Left ventricle myocardium inferior (tissue), 1 donor: ENCODE measurements around the gene CPXM2. TPM values are rescaled to one million over a fixed set of nuclear protein-coding genes. Genes with fewer than 3 reads are reported as not detected.
A peak's percentile ranks its signal among the peaks of the same experiment; 100 is the strongest.

Source experiments
- DNase-seq: peaks from one replicate; pipeline ENCODE4 v3.0.0-alpha.2; 2020
- H3K27ac ChIP-seq: fragments of 200-600 bp; replicated peaks from 2 replicates; pipeline ENCODE4 v1.8.0; 2021
- H3K27me3 ChIP-seq: fragments of 200-600 bp; 2 replicates; pipeline ENCODE4 v1.8.0; 2021; ENCODE audit warnings: low read depth
- H3K36me3 ChIP-seq: fragments of 200-600 bp; 2 replicates; pipeline ENCODE4 v1.8.0; 2021
- H3K4me1 ChIP-seq: fragments of 200-600 bp; 2 replicates; pipeline ENCODE4 v1.8.0; 2021
- H3K4me3 ChIP-seq: fragments of 200-600 bp; 2 replicates; pipeline ENCODE4 v1.8.0; 2021; ENCODE audit warnings: mild to moderate bottlenecking, moderate library complexity
- H3K9me3 ChIP-seq: fragments of 200-600 bp; replicated peaks from 2 replicates; pipeline ENCODE4 v1.8.0; 2021
- intact Hi-C: fragments of 100-400 bp; cut with micrococcal nuclease; formaldehyde crosslinking; loops from one replicate; pipeline ENCODE4 v1.11.0; 2022
- total RNA-seq: library from RNA; stranded (reverse); fragmentation: NEBNext Ultra II Directional; extraction: Animal tissue kit (Norgen Biotek cat#: 25700); gene quantifications from one replicate; pipeline ENCODE4 v1.2.1, GENCODE V29; 2021
- TF ChIP-seq, protein P1 (sequence below): fragments of 200-600 bp; IDR thresholded peaks from 2 replicates; pipeline ENCODE4 v1.8.0; 2021; ENCODE audit warnings: antibody characterized with exemption, mild to moderate bottlenecking, borderline replicate concordance
- donor health status: DM: no; HTN: yes; CAD: no; lungs with severe emphysema.

Gene CPXM2
- total RNA-seq, 1 donor from 2014 or later = 4.5 TPM

DNA sequence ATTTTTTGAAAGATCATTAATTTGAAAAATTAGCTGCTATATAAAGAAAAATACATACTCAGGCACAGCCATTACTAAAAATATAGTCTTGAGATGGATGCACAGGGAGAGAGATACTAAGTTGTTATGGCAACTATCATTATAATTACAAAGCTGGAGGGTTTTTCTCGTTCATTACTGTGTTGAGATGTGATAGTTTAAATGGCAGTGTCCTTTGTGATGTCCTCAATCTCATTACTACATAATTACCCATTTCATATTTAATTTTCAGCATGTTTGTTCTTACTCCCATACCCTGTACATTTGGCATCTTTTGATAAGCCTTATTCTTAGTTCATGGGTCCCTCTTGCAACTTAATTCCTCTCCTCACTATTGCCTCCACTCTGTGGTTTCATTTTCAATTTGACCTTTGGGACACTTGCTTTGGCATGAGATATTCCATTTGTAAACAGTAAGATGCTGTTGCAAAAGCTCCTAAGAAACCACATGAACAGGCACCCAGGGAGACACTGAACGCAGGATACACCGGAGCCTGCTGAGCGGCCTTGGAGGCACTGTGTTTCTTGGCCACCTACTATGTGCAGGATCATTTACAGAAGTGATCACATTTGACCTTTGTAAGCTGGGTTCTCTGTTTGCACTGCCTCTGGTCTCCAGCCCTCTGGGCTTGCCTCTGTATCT, 4.8 kb upstream of the CPXM2 start:
- peaks cover 14% of the 10 kb centered on the region for H3K9me3 ChIP-seq
- no peak overlapping the region for H3K4me3 ChIP-seq
- TF ChIP-seq, protein P1, sequence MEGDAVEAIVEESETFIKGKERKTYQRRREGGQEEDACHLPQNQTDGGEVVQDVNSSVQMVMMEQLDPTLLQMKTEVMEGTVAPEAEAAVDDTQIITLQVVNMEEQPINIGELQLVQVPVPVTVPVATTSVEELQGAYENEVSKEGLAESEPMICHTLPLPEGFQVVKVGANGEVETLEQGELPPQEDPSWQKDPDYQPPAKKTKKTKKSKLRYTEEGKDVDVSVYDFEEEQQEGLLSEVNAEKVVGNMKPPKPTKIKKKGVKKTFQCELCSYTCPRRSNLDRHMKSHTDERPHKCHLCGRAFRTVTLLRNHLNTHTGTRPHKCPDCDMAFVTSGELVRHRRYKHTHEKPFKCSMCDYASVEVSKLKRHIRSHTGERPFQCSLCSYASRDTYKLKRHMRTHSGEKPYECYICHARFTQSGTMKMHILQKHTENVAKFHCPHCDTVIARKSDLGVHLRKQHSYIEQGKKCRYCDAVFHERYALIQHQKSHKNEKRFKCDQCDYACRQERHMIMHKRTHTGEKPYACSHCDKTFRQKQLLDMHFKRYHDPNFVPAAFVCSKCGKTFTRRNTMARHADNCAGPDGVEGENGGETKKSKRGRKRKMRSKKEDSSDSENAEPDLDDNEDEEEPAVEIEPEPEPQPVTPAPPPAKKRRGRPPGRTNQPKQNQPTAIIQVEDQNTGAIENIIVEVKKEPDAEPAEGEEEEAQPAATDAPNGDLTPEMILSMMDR = no peak
- intact Hi-C loops = no loop called here
- no peak overlapping the region for H3K27ac ChIP-seq
- H3K4me1 ChIP-seq = no peaks in the 10 kb centered on the region
- no peak for DNase-seq
- peaks cover 78% of the 10 kb centered on the region for H3K27me3 ChIP-seq
- no peaks in the 10 kb centered on the region for H3K36me3 ChIP-seq

DNA sequence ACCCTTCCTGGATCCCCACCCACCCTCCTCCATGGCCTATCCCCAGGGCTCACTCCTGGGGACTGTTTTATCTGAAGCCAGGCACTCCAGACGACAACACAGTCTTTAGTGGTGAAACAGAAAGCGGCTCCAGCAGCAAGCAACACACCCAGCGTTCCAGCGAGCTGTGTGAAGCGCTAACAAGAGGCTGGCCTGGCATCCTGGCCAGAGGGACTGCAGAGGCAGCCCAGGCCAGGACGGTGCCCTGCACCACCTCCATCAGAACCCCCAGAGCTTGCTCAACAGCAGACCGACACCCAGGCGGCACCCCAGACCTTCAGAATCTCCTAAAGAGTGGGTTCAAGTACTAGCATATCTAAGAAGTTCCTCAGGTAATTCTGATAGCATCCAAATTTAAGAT, 2.0 kb upstream of the CPXM2 start:
- no peak for DNase-seq
- Histone ChIP-seq H3K27me3 (peaks cover 99% of the 10 kb centered on the region), H3K4me1 (no peaks in the 10 kb centered on the region), H3K9me3 (no peaks in the 10 kb centered on the region), H3K36me3 (no peaks in the 10 kb centered on the region), H3K4me3 (no peak overlapping the region), H3K27ac (no peak overlapping the region)
- intact Hi-C loops = no loop called here
- TF ChIP-seq, protein P1 = no peak

DNA sequence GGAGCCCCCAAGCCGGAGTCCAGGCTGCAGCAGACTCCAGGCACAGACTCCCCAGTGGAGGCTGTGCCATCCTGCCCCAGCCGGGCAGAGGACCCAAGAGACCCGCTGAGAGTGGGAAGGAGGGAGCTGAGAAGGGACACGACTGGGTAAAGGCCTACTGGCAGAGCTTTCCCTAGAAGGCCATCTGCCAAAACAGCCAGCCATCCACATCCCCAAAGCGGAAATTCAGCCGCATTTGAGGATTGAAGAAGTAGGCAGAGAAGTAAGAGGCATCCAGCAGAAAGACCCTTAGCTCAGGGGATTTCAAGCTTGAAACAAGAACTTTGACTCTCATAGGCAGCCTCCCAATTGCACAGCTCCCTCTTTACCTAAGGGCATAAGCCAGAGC, 857 bp downstream of the CPXM2 start:
- H3K27ac ChIP-seq = peak overlapping the region; percentile 42
- DNase-seq = no peak
- H3K9me3 ChIP-seq = no peaks in the 10 kb centered on the region
- no peaks in the 10 kb centered on the region for H3K36me3 ChIP-seq
- peaks cover 92% of the 10 kb centered on the region for H3K27me3 ChIP-seq
- TF ChIP-seq, protein P1 = no peak
- intact Hi-C loops = no loop called here
- H3K4me1 ChIP-seq = no peaks in the 10 kb centered on the region
- H3K4me3 ChIP-seq = peak overlapping the region; percentile 54

DNA sequence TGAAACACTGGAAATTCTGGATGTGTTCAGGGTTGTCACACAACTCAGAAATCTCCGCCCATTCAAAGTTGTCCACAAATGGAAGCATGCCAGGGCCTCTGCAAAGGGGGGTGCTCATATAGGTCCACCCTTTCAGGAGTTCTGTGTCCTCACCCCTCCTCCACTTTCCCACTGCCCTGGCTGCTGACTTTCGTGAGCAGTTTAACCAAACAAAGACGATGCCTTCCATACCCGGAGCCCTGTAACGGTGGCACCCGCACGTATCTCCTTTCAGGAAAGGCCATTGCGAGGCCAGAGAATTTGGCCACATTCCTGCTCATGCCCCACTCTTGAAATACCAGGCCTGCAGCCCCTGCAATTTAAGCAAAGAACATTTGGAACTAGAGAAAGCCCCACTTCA, 1.4 kb downstream of the CPXM2 start:
- H3K36me3 ChIP-seq = no peaks in the 10 kb centered on the region
- no peaks in the 10 kb centered on the region for H3K4me1 ChIP-seq
- DNase-seq = no peak
- intact Hi-C loops = no loop called here
- peak overlapping the region; percentile 42 for H3K27ac ChIP-seq
- TF ChIP-seq, protein P1 = no peak
- peak overlapping the region; percentile 54 for H3K4me3 ChIP-seq
- H3K9me3 ChIP-seq = no peaks in the 10 kb centered on the region
- peaks cover 87% of the 10 kb centered on the region for H3K27me3 ChIP-seq

DNA sequence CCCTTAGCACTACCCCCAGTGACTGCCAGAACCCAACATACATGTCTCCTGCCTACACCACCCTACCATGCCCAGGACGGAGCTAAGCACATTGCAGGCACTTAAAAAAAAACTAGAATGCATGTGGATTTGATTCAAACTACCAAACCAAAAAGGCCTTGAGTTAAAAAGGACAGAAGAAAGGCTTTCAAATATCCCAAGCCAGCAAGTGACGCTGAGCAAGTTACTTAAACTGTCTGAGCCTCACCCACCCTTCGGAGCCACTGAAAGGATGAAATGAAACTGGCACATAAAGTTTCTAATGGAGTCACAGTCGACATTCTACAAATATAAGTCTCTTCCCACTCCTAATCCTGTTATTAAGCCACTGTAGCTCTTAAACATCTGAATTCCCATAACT, 1.8 kb downstream of the CPXM2 start:
- Histone ChIP-seq H3K27ac (no peak overlapping the region), H3K27me3 (peaks cover 84% of the 10 kb centered on the region), H3K36me3 (no peaks in the 10 kb centered on the region), H3K9me3 (no peaks in the 10 kb centered on the region), H3K4me1 (no peaks in the 10 kb centered on the region), H3K4me3 (no peak overlapping the region)
- intact Hi-C loops = no loop called here
- TF ChIP-seq, protein P1 = no peak
- DNase-seq = no peak

DNA sequence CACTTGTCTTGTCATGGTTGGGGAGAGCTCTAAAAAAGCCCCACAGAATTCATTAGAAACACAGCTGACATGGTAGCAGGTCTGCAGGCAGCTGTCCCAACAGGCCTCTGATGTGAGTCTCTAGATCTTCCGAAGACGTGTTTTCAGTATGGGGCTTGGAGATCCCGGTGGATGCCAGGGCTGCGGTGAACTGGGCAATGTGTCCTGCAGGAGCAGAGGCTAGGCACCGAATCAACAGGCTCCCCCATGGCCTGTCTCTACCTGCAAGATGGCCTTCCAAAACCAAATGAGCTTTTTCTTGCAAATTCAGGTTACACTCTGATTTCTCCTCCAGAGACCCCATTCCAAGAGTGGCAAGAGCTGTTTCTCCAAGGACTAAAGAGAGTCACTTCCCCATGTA, 2.9 kb downstream of the CPXM2 start:
- H3K27ac ChIP-seq = no peak overlapping the region
- intact Hi-C loops = no loop called here
- no peaks in the 10 kb centered on the region for H3K9me3 ChIP-seq
- H3K36me3 ChIP-seq = no peaks in the 10 kb centered on the region
- no peaks in the 10 kb centered on the region for H3K4me1 ChIP-seq
- TF ChIP-seq, protein P1 = no peak
- no peak for DNase-seq
- peaks cover 84% of the 10 kb centered on the region for H3K27me3 ChIP-seq
- no peak overlapping the region for H3K4me3 ChIP-seq
